Mammary epithelial cell (primary cell): ENCODE measurements around the gene RAB11FIP4.

Experiments used
- CTCF ChIP-seq, 2 donors: IDR thresholded peaks in 1 of 2; conservative IDR thresholded peaks in 1 of 2; 2 replicates each; pipeline ENCODE4 v1.5.1; 2011 to 2012; ENCODE audit warnings: inconsistent platforms in 2 of 2, low read length in 2 of 2, mild to moderate bottlenecking in 2 of 2, control low read depth in 1 of 2, low read depth in 1 of 2; ENCODE audit not compliant: insufficient read depth in 1 of 2; ENCODE audit errors: extremely low read depth in 1 of 2
- EZH2 ChIP-seq: IDR thresholded peaks from 2 replicates; pipeline ENCODE4 v1.6.1; 2012; ENCODE audit warnings: low read length, inconsistent platforms, borderline replicate concordance

GRCh38 chr17:31531336-31531980 lies 140.0 kb downstream of the RAB11FIP4 start:
- no peak for TF ChIP-seq CTCF (conservative IDR thresholded peaks at IDR 0.05 in 1 of 2, IDR thresholded peaks at IDR 0.05 in 1 of 2; ENCODE audit: extremely low read depth in 1 of 2, insufficient read depth in 1 of 2, low read depth in 1 of 2, low read length in 2 of 2)
- TF ChIP-seq EZH2: no peak
